GM23338 (cell line): ENCODE results near the gene TNPO1. TPM values are rescaled to one million over a fixed set of nuclear protein-coding genes. Genes with fewer than 3 reads are reported as not detected.

Experiments used
- ATAC-seq: fragments of 200-7000 bp; cut with Tn5 transposase; 3 replicates; pipeline ENCODE4 v1.9.1; 2020
- DNase-seq: peaks from one replicate; pipeline ENCODE4 v3.0.0-alpha.2; 2015; ENCODE audit warnings: low spot score
- H2AFZ ChIP-seq: fragments of 200-600 bp; sonication (generic); 2 replicates; pipeline ENCODE4 v1.8.0; 2016; ENCODE audit warnings: antibody characterized with exemption, mild to moderate bottlenecking, moderate library complexity
- H3F3A ChIP-seq: fragments of 200-600 bp; sonication (generic); replicated peaks from 2 replicates; pipeline ENCODE4 v1.8.0; 2017; ENCODE audit warnings: antibody characterized with exemption, mixed run types, low read depth
- H3K27ac ChIP-seq: fragments of 200-600 bp; sonication (generic); 2 replicates; pipeline ENCODE4 v1.6.1; 2016; ENCODE audit warnings: low read depth
- H3K27me3 ChIP-seq: fragments of 200-600 bp; sonication (generic); 2 replicates; pipeline ENCODE4 v1.8.0; 2016; ENCODE audit warnings: mild to moderate bottlenecking, mixed run types, moderate library complexity; ENCODE audit not compliant: insufficient read depth
- H3K36me3 ChIP-seq: fragments of 200-600 bp; sonication (generic); 2 replicates; pipeline ENCODE4 v1.8.0; 2016; ENCODE audit warnings: mild to moderate bottlenecking; ENCODE audit not compliant: insufficient read depth
- H3K4me1 ChIP-seq: fragments of 200-600 bp; sonication (generic); 2 replicates; pipeline ENCODE4 v1.8.0; 2016; ENCODE audit warnings: mild to moderate bottlenecking, moderate library complexity; ENCODE audit not compliant: insufficient read depth
- H3K4me2 ChIP-seq: fragments of 200-600 bp; sonication (generic); 2 replicates; pipeline ENCODE4 v1.7.1; 2017; ENCODE audit warnings: mixed run types
- H3K4me3 ChIP-seq: fragments of 200-600 bp; sonication (generic); 2 replicates; pipeline ENCODE4 v1.6.1; 2016; ENCODE audit warnings: mixed run types
- H3K79me2 ChIP-seq: fragments of 200-600 bp; sonication (generic); replicated peaks from 2 replicates; pipeline ENCODE4 v1.8.0; 2017; ENCODE audit warnings: mild to moderate bottlenecking; ENCODE audit not compliant: insufficient read depth
- H3K9me2 ChIP-seq: fragments of 200-600 bp; sonication (generic); 2 replicates; pipeline ENCODE4 v1.8.0; 2017; ENCODE audit not compliant: insufficient read depth
- H4K20me1 ChIP-seq: fragments of 200-600 bp; sonication (generic); replicated peaks from 2 replicates; pipeline ENCODE4 v1.8.0; 2017; ENCODE audit warnings: mild to moderate bottlenecking; ENCODE audit not compliant: insufficient read depth
- H3K27ac Mint-ChIP-seq: 2 replicates; pipeline ENCODE4 v1.8.0; 2020; ENCODE audit warnings: inconsistent platforms, mild to moderate bottlenecking, moderate library complexity, mixed read lengths
- H3K27me3 Mint-ChIP-seq: 3 replicates; pipeline ENCODE4 v1.8.0; 2022; ENCODE audit warnings: low read depth, mild to moderate bottlenecking, moderate library complexity, mixed read lengths, inconsistent platforms; ENCODE audit not compliant: insufficient read depth, poor library complexity
- H3K36me3 Mint-ChIP-seq: 3 replicates; pipeline ENCODE4 v1.8.0; 2021; ENCODE audit warnings: low read depth, mild to moderate bottlenecking, inconsistent platforms, moderate library complexity, mixed read lengths
- H3K4me1 Mint-ChIP-seq: 3 replicates; pipeline ENCODE4 v1.8.0; 2020; ENCODE audit warnings: mild to moderate bottlenecking, inconsistent platforms, mixed read lengths
- H3K4me3 Mint-ChIP-seq: 3 replicates; pipeline ENCODE4 v1.8.0; 2021; ENCODE audit warnings: moderate library complexity, mild to moderate bottlenecking, inconsistent platforms, mixed read lengths
- H3K9me3 Mint-ChIP-seq: 3 replicates; pipeline ENCODE4 v1.8.0; 2020; ENCODE audit warnings: moderate library complexity, mild to moderate bottlenecking, inconsistent platforms, mixed read lengths
- CREB1 ChIP-seq: fragments of 250-450 bp; sonication (Bioruptor Pico); IDR thresholded peaks from 2 replicates; pipeline ENCODE4 v1.5.0; 2020; ENCODE audit warnings: low read depth, mild to moderate bottlenecking, moderate library complexity
- CTCF ChIP-seq, 2 experiments: fragments of 200-600 bp in 1 of 2; sonication (generic) in 1 of 2; conservative IDR thresholded peaks; 2 replicates each; pipeline versions ENCODE4 v1.5.1 to v1.6.1; 2016 to 2017; ENCODE audit warnings: antibody characterized with exemption in 2 of 2, low read depth in 2 of 2, mild to moderate bottlenecking in 2 of 2, moderate library complexity in 1 of 2
- ETS1 ChIP-seq: IDR thresholded peaks from 2 replicates; pipeline ENCODE4 v1.6.1; 2016; ENCODE audit warnings: antibody characterized with exemption
- EZH2 ChIP-seq: fragments of 200-600 bp; sonication (generic); IDR thresholded peaks from one replicate; pipeline ENCODE4 v1.8.0; 2017; ENCODE audit warnings: antibody characterized with exemption, mild to moderate bottlenecking, low read depth; ENCODE audit not compliant: unreplicated experiment
- EZH2phosphoT487 ChIP-seq: fragments of 200-600 bp; sonication (generic); IDR thresholded peaks from one replicate; pipeline ENCODE4 v1.8.1; 2018; ENCODE audit warnings: antibody characterized with exemption; ENCODE audit not compliant: unreplicated experiment
- JUNB ChIP-seq: IDR thresholded peaks from one replicate; pipeline ENCODE4 v1.6.1; 2016; ENCODE audit warnings: antibody characterized with exemption; ENCODE audit not compliant: unreplicated experiment
- NANOG ChIP-seq: IDR thresholded peaks from 2 replicates; pipeline ENCODE4 v1.6.1; 2016; ENCODE audit warnings: antibody characterized with exemption, borderline replicate concordance
- STAT1 ChIP-seq: IDR thresholded peaks from one replicate; pipeline ENCODE4 v1.6.1; 2016; ENCODE audit warnings: antibody characterized with exemption; ENCODE audit not compliant: unreplicated experiment
- ZNF331 ChIP-seq: fragments of 250-450 bp; sonication (Bioruptor Pico); IDR thresholded peaks from 2 replicates; pipeline ENCODE4 v1.5.0; 2020; ENCODE audit warnings: low read depth, mild to moderate bottlenecking, moderate library complexity
- ZNF462 ChIP-seq: fragments of 250-450 bp; sonication (Bioruptor Pico); IDR thresholded peaks from 2 replicates; pipeline ENCODE4 v1.5.0; 2020; ENCODE audit warnings: mild to moderate bottlenecking, moderate library complexity
- polyA plus RNA-seq: library from polyadenylated mRNA; unstranded; fragments of >200 nt; fragmentation: Nextera tagmentation; extraction: Ambion mirVana; gene quantifications from 2 replicates; pipeline ENCODE4 v1.2.1, GENCODE V29; 2016
- total RNA-seq: library from RNA; depleted of rRNA; stranded (reverse); fragments of >200 nt; shearing (Covaris generic); gene quantifications from 2 replicates; pipeline ENCODE4 v1.2.3, GENCODE V29; 2014

The TNPO1 gene
- total and polyA plus RNA-seq, 2 experiments from 2014 or later, result 117 to 197 TPM

- TF ChIP-seq CREB1 (CRISPR knock-in tag) (no peak), CTCF (conservative IDR thresholded peaks at IDR 0.05; ENCODE audit: low read depth in 2 of 2) (no peak), ETS1 (no peak), EZH2 (no peak), NANOG (no peak)
Observed at GRCh38 chr5:72857396-72857795, 40.9 kb downstream of the TNPO1 start (continued).

- peaks cover 59% of the 10 kb centered on the region for H3K36me3 ChIP-seq
- H3K9me2 ChIP-seq, result no peaks in the 10 kb centered on the region
- no peak overlapping the region for H3K4me3 ChIP-seq
- H3F3A ChIP-seq, result no peaks in the 10 kb centered on the region
- DNase-seq (no peak), ATAC-seq (no peak)
- no peaks in the 10 kb centered on the region for H3K27me3 ChIP-seq
- H3K9me3 Mint-ChIP-seq, result no peaks in the 10 kb centered on the region
- H4K20me1 ChIP-seq, result peaks cover 35% of the 10 kb centered on the region; the same call in 1 of the 2 replicates
- H3K27me3 Mint-ChIP-seq, result peaks cover 5% of the 10 kb centered on the region
- H3K27ac Mint-ChIP-seq, result no peak overlapping the region
- H3K79me2 ChIP-seq, result peaks cover 80% of the 10 kb centered on the region
- no peaks in the 10 kb centered on the region for H3K4me1 ChIP-seq
- no peak overlapping the region for H3K4me3 Mint-ChIP-seq
- no peak overlapping the region for H3K4me2 ChIP-seq
- H3K27ac ChIP-seq, result no peak overlapping the region
- H3K36me3 Mint-ChIP-seq, result peaks cover 95% of the 10 kb centered on the region
- no peaks in the 10 kb centered on the region; the same call in 2 of the 3 replicates for H3K4me1 Mint-ChIP-seq
- H2AFZ ChIP-seq, result no peak overlapping the region
- TF ChIP-seq NANOG, result no peak
- TF ChIP-seq JUNB, result no peak
- no peak for TF ChIP-seq CREB1 (CRISPR knock-in tag)
- TF ChIP-seq ZNF462 (CRISPR knock-in tag), result no peak
- no peak for TF ChIP-seq EZH2phosphoT487
- no peak for TF ChIP-seq ZNF331
- no peak for TF ChIP-seq STAT1
- no peak for TF ChIP-seq CTCF (conservative IDR thresholded peaks at IDR 0.05; ENCODE audit: low read depth in 2 of 2)
Observed at GRCh38 chr5:72859127-72859526, 42.7 kb downstream of the TNPO1 start.
